MM.1S (cell line): ENCODE results near the gene FAF1.

Experiments
- EZH2 ChIP-seq: fragments of 300-600 bp; sonication (generic); optimal IDR thresholded peaks from 2 replicates; pipeline ENCODE3; 2017; ENCODE audit warnings: low read depth, mild to moderate bottlenecking, antibody characterized with exemption, low read length, mixed read lengths
- EZH2phosphoT487 ChIP-seq: fragments of 300-600 bp; sonication (generic); IDR thresholded peaks from 2 replicates; pipeline ENCODE4 v1.6.1; 2018; ENCODE audit warnings: antibody characterized with exemption, low read length
- TF ChIP-seq, protein P1 (sequence below): fragments of 300-600 bp; sonication (generic); IDR thresholded peaks from 2 replicates; pipeline ENCODE4 v1.5.1; 2016; ENCODE audit warnings: antibody characterized with exemption, low read length, mixed read lengths

DNA sequence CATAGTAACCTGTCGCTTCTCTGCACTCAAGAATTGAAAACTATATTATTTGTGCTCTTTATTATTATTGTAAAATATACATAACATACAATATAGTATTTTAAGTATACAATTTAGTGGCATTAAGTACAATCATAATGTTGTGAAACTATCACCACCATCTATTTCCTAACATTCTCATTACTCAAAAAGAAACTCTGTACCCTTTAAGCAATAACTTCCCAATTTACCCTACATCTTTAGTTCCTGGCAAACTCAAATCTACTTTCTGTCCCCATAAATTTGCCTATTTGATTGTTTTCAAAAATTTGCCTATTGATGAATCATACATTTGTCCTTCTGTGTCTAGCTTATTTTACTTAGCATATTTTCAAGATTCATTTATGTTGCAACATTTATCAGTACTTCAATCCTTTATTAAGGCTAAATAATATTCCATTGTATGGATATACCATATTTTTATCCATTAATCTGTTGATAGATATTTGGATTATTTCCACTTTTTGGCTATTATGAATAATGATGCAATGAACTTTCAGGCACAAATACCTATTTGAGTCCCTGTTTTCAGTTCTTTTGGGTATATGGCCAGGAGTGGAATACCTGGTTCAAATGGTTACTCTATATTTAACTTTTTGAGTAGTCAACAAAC lies 437.2 kb downstream of the FAF1 start:
- TF ChIP-seq, protein P1, sequence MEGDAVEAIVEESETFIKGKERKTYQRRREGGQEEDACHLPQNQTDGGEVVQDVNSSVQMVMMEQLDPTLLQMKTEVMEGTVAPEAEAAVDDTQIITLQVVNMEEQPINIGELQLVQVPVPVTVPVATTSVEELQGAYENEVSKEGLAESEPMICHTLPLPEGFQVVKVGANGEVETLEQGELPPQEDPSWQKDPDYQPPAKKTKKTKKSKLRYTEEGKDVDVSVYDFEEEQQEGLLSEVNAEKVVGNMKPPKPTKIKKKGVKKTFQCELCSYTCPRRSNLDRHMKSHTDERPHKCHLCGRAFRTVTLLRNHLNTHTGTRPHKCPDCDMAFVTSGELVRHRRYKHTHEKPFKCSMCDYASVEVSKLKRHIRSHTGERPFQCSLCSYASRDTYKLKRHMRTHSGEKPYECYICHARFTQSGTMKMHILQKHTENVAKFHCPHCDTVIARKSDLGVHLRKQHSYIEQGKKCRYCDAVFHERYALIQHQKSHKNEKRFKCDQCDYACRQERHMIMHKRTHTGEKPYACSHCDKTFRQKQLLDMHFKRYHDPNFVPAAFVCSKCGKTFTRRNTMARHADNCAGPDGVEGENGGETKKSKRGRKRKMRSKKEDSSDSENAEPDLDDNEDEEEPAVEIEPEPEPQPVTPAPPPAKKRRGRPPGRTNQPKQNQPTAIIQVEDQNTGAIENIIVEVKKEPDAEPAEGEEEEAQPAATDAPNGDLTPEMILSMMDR = no peak
- no peak for TF ChIP-seq EZH2
- TF ChIP-seq EZH2phosphoT487 = no peak
